ENCODE results near the gene LRMDA. TPM values are rescaled to one million over a fixed set of nuclear protein-coding genes. Genes with fewer than 3 reads are reported as not detected.

The LRMDA gene
- total RNA-seq, 1 donor = under 0.01 TPM

GRCh38 chr10:75730847-75731246 is 299.4 kb downstream of the LRMDA start:
- TF ChIP-seq CTCF (IDR thresholded peaks at IDR 0.05; ENCODE audit: insufficient read depth, low read depth, low read length) = no peak
- no peak overlapping the region for H3K4me3 ChIP-seq (ENCODE audit: low read depth, low read length)
- DNase-seq (ENCODE audit: low read depth) = no peak

- no peak for DNase-seq (ENCODE audit: low read depth)
- TF ChIP-seq CTCF (IDR thresholded peaks at IDR 0.05; ENCODE audit: insufficient read depth, low read depth, low read length) = no peak
- H3K4me3 ChIP-seq (ENCODE audit: low read depth, low read length) = no peak overlapping the region
Observed at GRCh38 chr10:75733135-75733890, 301.9 kb downstream of the LRMDA start.

- no peak for DNase-seq (ENCODE audit: low read depth)
- no peak overlapping the region for H3K4me3 ChIP-seq (ENCODE audit: low read depth, low read length)
- no peak for TF ChIP-seq CTCF (IDR thresholded peaks at IDR 0.05; ENCODE audit: insufficient read depth, low read depth, low read length)
Observed at GRCh38 chr10:75736151-75736640, 304.8 kb downstream of the LRMDA start.

DNA sequence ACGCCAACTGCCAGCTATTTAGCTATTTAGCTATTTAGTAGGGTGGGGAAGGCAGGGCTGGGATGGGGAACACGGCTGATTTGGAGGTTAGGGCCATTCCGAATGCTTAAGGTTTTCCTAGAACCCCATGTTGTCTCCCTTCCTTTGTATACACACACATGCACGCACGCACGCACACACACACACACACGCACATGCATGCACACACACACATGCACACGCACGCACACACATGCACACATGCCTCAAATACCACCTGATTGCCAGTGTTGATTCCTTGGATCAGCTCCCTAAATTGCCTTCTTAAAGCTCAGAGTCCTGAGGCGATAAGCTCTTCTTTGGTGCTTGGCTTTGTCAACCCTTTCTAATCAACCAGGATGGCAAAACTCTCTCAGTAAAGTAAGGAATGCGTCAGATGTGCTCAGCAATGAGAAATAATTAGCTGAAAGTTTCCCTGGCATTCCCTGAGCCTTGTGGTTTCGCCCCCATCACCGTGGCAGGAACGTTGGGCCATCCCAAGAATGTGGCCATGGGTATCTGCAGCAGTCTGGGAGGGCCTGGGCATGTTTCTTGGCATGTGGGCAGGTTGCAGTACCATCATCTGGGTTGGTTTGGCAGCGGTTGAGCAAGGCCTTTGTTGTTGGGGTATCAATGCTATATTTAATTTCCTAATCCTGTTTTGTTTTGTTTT is 305.6 kb downstream of the LRMDA start:
- TF ChIP-seq CTCF (IDR thresholded peaks at IDR 0.05; ENCODE audit: insufficient read depth, low read depth, low read length) = no peak
- no peak overlapping the region for H3K4me3 ChIP-seq (ENCODE audit: low read depth, low read length)
- DNase-seq (ENCODE audit: low read depth) = no peak

- DNase-seq (ENCODE audit: low read depth) = no peak
- H3K4me3 ChIP-seq (ENCODE audit: low read depth, low read length) = no peak overlapping the region
- no peak for TF ChIP-seq CTCF (IDR thresholded peaks at IDR 0.05; ENCODE audit: insufficient read depth, low read depth, low read length)
Observed at GRCh38 chr10:75737580-75737949, 306.1 kb downstream of the LRMDA start.

DNA sequence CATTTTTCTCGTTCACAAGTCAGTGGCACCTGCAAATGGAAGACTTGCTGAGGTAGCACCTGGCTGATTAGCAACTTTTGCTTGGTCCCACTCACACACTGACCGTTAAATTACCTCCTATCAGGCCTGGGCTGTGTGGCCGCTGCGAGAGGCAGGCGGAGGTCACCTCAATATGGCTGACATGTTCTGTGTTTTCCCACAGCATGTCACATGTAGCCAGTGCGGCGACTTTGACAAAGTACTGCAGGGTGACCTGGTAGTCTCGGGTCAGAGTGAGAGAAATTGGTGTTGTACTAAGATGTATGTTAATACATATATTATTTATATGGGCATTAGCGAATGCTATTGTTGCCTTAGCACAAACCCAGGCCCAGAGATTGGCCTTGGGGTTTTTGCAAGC is 307.5 kb downstream of the LRMDA start:
- TF ChIP-seq CTCF (IDR thresholded peaks at IDR 0.05; ENCODE audit: insufficient read depth, low read depth, low read length) = no peak
- DNase-seq (ENCODE audit: low read depth) = no peak
- H3K4me3 ChIP-seq (ENCODE audit: low read depth, low read length) = no peak overlapping the region

All from fibroblast of villous mesenchyme (primary cell).